Measurements from ENCODE around the gene NRXN3. TPM values are rescaled to one million over a fixed set of nuclear protein-coding genes. Genes with fewer than 3 reads are reported as not detected.

The NRXN3 gene
- total and polyA plus RNA-seq, 2 experiments from 2014 or later: 5.7 to 7.1 TPM

- no peak overlapping the region for H3K4me2 ChIP-seq
- no peak for DNase-seq (ENCODE audit: low spot score)
- H3K27me3 ChIP-seq: no peaks in the 10 kb centered on the region
- H3K79me2 ChIP-seq: no peaks in the 10 kb centered on the region
- H4K20me1 ChIP-seq (ENCODE audit: insufficient read depth, poor library complexity, severe bottlenecking): no peaks in the 10 kb centered on the region
- TF ChIP-seq CTCF (IDR thresholded peaks at IDR 0.05; ENCODE audit: poor library complexity): no peak
- TF ChIP-seq EZH2phosphoT487 (IDR thresholded peaks at IDR 0.05; ENCODE audit: low read depth, severe bottlenecking, unreplicated experiment): no peak
- no peak for TF ChIP-seq EZH2 (IDR thresholded peaks at IDR 0.05; ENCODE audit: borderline replicate concordance)
- H3K27ac ChIP-seq: no peak overlapping the region
- no peaks in the 10 kb centered on the region for H3K9me2 ChIP-seq (replicated peaks; ENCODE audit: insufficient read depth)
- no peaks in the 10 kb centered on the region for H3K36me3 ChIP-seq (replicated peaks; ENCODE audit: insufficient read depth, low read depth)
- WGBS (ENCODE audit: low lambda C conversion rate, missing lambda C conversion rate): 85% methylated on average over 5 of the region's 5 CpGs
- H2AFZ ChIP-seq: no peak overlapping the region
- no peaks in the 10 kb centered on the region for H3K4me1 ChIP-seq (ENCODE audit: insufficient read depth)
- no peak overlapping the region for H3K4me3 ChIP-seq
- H3K9me3 ChIP-seq (ENCODE audit: low read depth): no peaks in the 10 kb centered on the region
These were observed 513.0 kb downstream of the NRXN3 start for GRCh38 chr14:78683206-78683605.

- H3K4me3 ChIP-seq: no peak overlapping the region
- TF ChIP-seq EZH2phosphoT487 (IDR thresholded peaks at IDR 0.05; ENCODE audit: low read depth, severe bottlenecking, unreplicated experiment): no peak
- TF ChIP-seq EZH2 (IDR thresholded peaks at IDR 0.05; ENCODE audit: borderline replicate concordance): no peak
- TF ChIP-seq CTCF (IDR thresholded peaks at IDR 0.05; ENCODE audit: poor library complexity): no peak
- no peak for DNase-seq (ENCODE audit: low spot score)
- H3K4me1 ChIP-seq (ENCODE audit: insufficient read depth): no peaks in the 10 kb centered on the region
- no peak overlapping the region for H2AFZ ChIP-seq
- no peaks in the 10 kb centered on the region for H3K27me3 ChIP-seq
- WGBS (ENCODE audit: low lambda C conversion rate, missing lambda C conversion rate): 85% methylated on average over 1 of the region's 1 CpG
- H3K9me3 ChIP-seq (ENCODE audit: low read depth): no peaks in the 10 kb centered on the region
- H3K27ac ChIP-seq: no peak overlapping the region
- H3K4me2 ChIP-seq: no peak overlapping the region
- no peaks in the 10 kb centered on the region for H3K36me3 ChIP-seq (replicated peaks; ENCODE audit: insufficient read depth, low read depth)
- H4K20me1 ChIP-seq (ENCODE audit: insufficient read depth, poor library complexity, severe bottlenecking): no peaks in the 10 kb centered on the region
- no peaks in the 10 kb centered on the region for H3K9me2 ChIP-seq (replicated peaks; ENCODE audit: insufficient read depth)
- no peaks in the 10 kb centered on the region for H3K79me2 ChIP-seq
These were observed 513.8 kb downstream of the NRXN3 start for GRCh38 chr14:78683981-78684380.

GRCh38 chr14:78688503-78688902, 518.3 kb downstream of the NRXN3 start:
- Histone ChIP-seq H3K4me1 (ENCODE audit: insufficient read depth) (no peaks in the 10 kb centered on the region), H3K4me3 (no peak overlapping the region), H3K4me2 (no peak overlapping the region), H3K79me2 (no peaks in the 10 kb centered on the region), H3K27ac (no peak overlapping the region), H4K20me1 (ENCODE audit: insufficient read depth, poor library complexity, severe bottlenecking) (no peaks in the 10 kb centered on the region), H3K9me2 (replicated peaks; ENCODE audit: insufficient read depth) (no peaks in the 10 kb centered on the region), H3K27me3 (no peaks in the 10 kb centered on the region), H3K9me3 (ENCODE audit: low read depth) (no peaks in the 10 kb centered on the region), H2AFZ (no peak overlapping the region), H3K36me3 (replicated peaks; ENCODE audit: insufficient read depth, low read depth) (no peaks in the 10 kb centered on the region)
- DNase-seq (ENCODE audit: low spot score): no peak
- TF ChIP-seq EZH2phosphoT487 (IDR thresholded peaks at IDR 0.05; ENCODE audit: low read depth, severe bottlenecking, unreplicated experiment) (no peak), CTCF (IDR thresholded peaks at IDR 0.05; ENCODE audit: poor library complexity) (no peak), EZH2 (IDR thresholded peaks at IDR 0.05; ENCODE audit: borderline replicate concordance) (no peak)
- 86% methylated on average over 1 of the region's 1 CpG for WGBS (ENCODE audit: low lambda C conversion rate, missing lambda C conversion rate)

- H3K9me3 ChIP-seq (ENCODE audit: low read depth): no peaks in the 10 kb centered on the region
- peaks cover 8% of the 10 kb centered on the region for H3K27me3 ChIP-seq
- no peaks in the 10 kb centered on the region for H4K20me1 ChIP-seq (ENCODE audit: insufficient read depth, poor library complexity, severe bottlenecking)
- H3K4me1 ChIP-seq (ENCODE audit: insufficient read depth): no peaks in the 10 kb centered on the region
- no peaks in the 10 kb centered on the region for H3K9me2 ChIP-seq (replicated peaks; ENCODE audit: insufficient read depth)
- H2AFZ ChIP-seq: no peak overlapping the region
- TF ChIP-seq EZH2 (IDR thresholded peaks at IDR 0.05; ENCODE audit: borderline replicate concordance) (no peak), EZH2phosphoT487 (IDR thresholded peaks at IDR 0.05; ENCODE audit: low read depth, severe bottlenecking, unreplicated experiment) (no peak), CTCF (IDR thresholded peaks at IDR 0.05; ENCODE audit: poor library complexity) (no peak)
- H3K36me3 ChIP-seq (replicated peaks; ENCODE audit: insufficient read depth, low read depth): no peaks in the 10 kb centered on the region
- no peak overlapping the region for H3K4me3 ChIP-seq
- no peak overlapping the region for H3K27ac ChIP-seq
- WGBS (ENCODE audit: low lambda C conversion rate, missing lambda C conversion rate): 85% methylated on average over 2 of the region's 2 CpGs
- no peak for DNase-seq (ENCODE audit: low spot score)
- H3K79me2 ChIP-seq: no peaks in the 10 kb centered on the region
- H3K4me2 ChIP-seq: no peak overlapping the region
These were observed 520.7 kb downstream of the NRXN3 start for GRCh38 chr14:78690836-78691235.
